ENCODE results near the gene ATP23.

The ATP23 gene, protein sequence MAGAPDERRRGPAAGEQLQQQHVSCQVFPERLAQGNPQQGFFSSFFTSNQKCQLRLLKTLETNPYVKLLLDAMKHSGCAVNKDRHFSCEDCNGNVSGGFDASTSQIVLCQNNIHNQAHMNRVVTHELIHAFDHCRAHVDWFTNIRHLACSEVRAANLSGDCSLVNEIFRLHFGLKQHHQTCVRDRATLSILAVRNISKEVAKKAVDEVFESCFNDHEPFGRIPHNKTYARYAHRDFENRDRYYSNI

DNA sequence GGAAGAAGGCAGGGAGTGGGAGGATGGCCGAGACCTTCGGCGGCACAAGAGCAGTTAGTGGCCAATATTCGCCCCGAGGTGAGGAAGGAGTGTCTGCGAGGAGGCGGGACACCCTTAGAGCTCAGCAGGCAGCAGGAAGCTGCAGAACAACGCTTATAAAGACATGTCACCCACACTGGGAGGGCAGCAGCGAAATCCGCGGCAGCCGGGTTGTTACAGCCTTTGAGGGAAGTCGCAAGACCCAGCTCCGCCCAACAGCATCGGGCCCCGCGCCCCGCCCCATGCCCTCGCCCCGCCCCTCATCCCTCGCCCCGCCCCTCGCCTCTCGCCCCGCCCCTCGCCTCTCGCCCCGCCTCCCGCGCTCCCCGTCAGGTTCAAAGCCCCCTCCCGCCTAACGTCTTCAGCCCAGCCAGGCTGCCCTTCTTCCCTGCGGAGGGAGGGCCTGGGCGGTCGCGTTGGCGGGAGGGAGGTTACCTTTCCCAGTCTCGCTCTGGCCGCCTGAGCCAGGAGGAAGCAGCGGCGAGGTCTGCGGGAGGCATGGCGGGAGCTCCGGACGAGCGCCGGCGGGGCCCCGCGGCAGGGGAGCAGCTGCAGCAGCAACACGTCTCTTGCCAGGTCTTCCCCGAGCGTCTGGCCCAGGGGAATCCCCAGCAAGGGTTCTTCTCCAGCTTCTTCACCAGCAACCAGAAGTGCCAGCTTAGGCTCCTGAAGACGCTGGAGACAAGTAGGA is at the start of gene ATP23:
Gene ATP23 (plus strand): TSS at position 403 of the 730 bp plus-strand sequence. CDS start 135 bp downstream, at position 538.
- DNase-seq: peak; percentile 85 to 87

DNA sequence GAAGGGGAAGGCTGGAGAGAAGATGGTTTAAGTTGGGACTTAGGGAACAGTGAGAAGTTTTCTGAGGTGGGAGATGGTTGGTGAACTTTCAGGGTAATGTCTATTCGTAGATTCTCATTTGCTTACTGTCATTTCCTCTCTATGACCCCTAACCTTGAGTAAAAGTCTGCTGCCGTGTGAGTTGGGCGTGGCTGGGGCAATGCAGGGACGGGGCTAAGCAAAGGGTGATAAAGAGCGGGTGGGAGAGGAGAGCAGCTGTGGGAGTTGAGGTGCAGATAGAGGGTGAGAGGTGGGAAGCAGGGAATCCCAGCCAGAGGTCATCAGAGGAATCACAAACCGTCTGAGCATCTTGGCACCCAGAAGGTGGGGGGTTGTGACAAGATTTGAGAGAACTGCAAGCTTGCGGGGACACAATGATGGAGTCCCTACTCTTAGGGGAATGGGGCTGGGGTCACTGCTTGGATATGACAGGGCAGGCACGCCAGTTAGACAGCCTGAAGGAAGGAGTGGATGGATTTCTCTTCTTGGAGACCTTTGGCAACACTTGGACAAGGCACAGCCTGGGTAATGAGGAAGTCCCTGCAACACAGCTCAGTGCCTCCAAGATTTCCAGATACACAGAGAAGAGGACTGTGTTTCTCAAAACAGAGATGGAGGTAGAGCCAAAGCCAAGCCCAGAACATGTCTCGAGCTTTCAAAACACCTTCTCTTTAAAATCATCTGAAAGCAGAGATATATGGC is 49.0 kb upstream of the ATP23 start:
- DNase-seq: no peak

DNA sequence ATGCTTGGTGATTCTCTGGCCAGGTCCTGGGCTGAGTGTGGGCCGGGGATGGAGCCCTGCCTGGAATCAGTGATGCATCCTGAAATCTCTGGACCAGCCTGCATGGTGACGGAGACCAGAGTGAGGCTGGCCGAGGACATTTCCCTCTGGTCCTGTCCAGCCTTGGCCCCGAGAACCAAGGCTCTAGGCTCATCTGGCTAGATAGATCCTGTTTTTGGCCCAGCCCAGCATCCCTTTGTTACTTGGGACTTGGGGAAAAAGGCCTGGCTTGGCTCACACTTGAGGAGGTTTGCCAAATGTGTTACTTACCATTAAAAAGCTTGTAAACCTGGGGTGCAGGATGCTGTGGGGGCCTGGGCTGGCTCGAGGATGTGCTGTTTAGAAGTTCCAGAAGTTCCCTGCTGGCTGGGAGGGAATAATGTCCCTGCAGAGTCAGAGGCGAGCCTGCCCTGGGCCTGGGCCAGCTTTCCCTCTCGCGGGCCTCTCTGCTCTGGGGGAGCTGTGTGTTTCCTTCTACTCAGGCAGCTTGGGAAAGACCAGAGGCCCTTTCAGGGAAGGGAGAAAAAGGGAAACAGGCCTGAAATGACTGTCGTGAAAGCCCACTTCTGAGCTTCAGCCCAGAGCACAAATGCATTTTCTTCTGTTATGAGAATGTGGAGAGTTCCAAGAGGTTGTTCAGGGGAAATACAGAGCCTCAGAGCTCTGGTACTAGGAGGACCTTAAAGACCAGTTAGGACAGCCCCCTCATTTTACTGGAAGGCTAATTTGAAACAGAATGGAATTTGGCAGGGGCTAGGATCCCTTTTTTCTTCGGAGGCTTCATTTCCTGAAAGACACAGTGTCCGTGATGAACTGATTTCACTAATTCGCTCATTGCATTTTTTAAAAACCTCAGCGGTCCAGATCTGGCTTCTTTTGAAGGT is 47.7 kb upstream of the ATP23 start:
- DNase-seq: peak; percentile 79 to 90

DNA sequence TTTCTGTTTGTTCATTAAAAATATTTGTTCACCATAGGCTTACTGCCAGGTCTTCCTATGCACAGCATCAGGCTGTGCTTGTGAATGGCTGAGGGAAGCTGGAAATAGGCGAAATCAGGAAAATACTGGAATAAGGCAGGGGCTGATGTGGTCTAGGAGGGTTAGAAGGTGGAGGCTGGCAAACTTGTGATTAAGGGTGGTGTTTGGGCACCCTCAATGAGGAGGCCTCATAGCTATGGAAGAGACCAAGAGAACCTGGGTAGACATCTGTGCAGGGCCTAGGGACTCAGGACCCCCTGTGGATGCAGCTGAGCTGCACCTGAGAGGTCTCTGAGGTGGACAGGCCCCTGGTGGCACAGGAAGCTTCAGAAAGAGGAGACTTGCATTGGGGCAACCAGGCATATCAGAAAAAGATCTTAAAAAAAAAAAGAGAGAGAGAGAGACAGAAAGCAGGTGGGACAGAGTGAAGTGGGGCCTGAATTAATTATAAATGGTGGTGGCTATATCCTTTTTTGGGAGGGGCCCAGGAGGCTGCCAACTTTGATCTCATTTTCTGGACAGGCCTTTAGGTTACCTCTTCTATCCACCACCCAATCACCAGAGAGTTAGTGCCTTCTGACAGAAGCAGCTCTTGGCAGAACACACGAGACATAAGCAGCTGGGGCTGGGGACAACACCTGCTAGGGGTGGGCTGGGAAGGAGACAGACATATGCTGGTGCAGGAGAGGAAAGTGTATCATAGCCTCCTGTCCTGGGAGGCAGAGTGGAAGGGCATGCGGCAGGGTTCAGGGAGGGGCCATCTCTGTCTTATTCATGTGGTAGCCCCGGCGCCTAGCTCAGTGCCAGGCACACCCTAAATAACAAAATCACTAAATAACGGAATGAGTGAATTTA is 46.7 kb upstream of the ATP23 start:
- no peak for DNase-seq

DNA sequence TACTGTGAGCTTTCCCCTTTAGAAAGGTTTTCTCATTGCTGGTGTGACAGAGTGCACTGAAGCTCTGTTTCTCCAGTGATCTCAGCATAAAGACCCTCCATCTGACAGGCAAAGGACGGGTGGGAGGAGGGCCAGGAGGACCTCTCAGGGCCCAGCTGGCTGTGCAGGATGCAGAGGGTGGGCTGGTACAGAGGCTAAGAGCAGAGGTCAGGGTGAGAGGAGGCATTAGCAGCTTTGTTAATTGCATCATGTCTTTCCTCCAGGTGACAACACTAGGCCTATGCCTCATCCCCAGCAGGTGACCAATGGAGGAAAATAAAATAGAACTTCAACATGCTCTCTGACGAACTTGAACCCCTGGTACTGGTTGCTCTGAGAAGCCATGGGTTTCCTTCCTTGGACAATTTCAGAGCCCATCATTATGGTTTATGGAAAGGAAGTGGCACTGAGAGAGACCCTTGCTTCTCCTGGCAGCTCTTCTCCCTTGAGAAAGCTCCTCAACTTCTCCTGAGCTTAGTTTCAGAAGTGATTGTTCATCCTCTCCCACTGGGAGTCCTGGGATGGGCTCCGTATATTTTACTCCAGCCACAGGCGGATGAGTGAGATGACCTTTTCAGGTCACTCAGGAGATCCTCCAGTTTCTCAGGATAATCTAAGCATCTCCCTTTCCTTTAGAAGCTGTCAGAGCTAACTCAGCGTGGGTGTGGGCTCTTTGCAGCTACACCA is 45.8 kb upstream of the ATP23 start:
- no peak for DNase-seq

DNA sequence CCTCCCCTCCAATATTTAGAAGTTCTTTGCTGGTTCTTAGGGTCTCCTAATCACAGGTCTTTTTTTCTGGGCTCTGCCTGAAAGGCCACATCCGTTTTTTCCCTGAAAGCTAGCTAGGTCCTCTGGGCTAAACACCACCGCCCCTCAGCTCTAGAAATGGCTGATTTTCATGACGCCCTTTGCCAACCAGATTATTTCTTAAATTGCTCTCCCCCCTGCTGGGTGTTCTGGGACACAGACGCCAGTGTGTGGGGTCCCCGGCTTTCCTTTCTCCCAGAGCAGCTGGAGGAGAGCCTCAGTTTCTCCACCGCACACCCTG is 45.3 kb upstream of the ATP23 start:
- DNase-seq: peak in 1 of 2 donors; percentile 26

DNA sequence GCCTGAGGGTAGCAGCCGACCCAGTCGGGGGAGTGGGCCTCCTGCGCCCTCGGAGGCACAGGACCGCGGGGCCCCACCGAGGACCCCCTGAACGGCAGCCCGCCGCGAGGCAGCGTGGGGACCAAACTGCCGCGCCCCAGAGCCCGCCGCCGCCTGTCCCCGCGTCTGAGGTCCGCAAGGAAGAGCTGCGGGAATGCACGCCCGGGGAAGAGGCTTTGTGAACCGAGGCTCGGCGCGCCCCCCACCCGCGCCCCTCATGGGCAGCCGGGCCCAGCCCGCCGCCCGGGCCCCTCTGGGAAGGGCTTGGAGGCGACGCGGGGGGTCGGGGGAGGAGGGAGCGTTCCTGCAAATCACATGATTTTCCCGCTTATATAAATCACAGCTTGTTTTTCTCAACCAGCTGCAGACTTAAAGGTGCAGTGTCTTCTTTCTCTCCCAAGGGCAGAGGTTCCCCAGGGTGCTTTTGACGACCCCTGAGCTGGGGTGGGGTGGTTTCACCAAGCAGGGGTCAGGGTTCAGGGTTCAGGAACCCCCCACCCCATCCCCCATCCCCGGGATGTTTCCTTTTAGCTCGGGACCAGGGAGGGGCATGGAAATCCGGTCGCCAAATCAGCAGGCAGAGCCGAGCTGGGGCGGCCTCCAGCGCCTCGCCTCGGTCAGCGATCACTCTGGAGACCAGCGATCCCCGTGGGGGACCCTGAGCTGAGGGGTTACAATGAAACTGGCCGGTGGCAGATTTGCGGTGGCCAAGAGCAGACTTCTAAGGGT is 44.7 kb upstream of the ATP23 start:
- DNase-seq: peak; percentile 68 to 77

DNA sequence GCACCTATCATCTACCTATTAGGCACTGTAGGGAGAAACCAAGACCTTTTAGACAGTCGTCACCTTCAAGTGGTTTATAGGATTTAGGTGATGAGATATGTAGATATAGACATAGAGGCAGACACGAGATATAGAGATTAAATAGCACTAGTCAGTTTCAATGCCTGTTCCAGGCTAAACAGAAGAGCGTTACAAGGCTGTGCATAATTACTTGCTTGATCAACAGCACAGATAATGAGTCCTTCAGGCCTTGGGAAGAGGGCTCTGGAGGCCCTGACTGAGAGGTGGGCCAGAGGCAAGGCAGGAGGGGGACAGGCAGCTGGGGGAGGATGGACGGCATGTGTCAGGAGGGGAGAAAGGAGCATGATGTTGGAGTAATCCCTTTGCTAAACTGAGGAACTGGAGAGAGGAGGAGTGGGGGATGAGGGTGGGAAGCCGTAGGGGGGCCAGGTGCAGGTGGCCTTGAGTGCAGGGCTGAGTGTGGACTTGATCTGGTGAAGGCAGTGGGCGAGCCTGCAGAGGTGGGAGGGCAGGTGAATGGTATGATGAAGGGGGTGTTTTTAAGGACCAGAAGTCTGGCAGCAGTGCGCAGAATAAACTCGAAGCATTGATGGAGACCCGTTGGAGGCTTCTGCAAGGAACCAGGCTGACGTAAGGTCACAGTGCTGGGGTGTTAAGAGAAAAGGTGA is 43.9 kb upstream of the ATP23 start:
- DNase-seq: no peak

DNA sequence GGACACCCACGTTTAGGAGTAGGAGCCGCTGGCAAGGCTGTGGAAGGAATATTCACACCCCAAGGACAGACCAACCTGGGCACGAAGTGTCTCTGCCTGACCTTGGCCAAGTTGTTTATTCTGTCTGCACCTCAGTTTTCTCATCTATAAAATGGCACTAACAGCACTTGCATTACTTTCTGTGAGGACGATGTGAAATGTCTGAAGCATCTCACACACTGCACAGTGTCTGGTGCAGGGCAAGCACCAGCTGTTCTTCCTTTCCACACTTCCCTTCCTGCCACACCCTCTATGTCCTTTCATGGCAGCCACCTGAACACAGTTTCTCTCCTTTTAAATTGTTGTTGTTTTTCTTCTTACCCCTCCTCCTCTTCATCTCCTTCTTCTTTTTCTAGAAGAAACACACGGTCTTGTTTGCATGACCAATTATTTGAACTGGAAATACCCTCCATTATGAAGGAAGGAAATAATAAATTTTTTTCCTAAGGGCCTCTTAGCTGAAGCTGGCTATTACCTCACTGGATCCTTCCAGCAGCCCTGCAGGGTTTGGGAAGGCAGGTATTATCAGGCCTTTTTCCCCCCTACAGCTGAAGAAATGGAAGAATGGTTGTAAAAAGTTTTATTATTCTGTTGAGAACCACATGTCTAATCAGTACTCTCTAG is 42.9 kb upstream of the ATP23 start:
- no peak for DNase-seq

DNA sequence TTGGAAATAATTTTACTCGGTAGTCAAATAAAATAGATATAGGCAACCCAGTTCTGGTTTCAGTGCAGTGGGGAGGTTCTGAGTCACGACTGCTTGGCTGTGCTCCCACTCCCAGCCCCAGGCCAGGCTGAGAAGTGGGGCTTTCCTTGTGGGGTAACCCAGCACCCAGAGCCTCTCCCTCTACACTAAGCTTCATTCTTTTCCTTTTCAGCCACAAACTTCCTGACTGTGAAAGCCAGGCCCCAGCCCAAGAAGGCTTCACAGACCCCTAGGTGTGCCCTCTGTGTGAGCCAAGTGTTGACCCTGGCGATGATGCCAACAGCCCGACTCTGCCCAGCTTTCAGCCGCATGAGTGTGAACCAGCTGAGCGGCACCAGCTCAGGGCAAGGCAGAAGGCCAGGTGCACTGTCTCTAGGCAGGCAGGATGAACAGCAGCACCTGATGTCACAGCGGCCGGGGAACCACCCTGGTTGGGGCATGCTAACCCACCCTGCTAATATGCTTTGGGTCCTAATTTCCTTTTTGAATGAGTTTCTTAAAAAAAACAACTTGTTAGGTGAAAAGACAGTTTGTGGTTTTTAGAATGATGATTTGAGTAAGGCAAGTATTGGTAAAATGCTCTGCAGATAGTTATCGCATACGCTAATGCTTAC is 42.2 kb upstream of the ATP23 start:
- no peak for DNase-seq

DNA sequence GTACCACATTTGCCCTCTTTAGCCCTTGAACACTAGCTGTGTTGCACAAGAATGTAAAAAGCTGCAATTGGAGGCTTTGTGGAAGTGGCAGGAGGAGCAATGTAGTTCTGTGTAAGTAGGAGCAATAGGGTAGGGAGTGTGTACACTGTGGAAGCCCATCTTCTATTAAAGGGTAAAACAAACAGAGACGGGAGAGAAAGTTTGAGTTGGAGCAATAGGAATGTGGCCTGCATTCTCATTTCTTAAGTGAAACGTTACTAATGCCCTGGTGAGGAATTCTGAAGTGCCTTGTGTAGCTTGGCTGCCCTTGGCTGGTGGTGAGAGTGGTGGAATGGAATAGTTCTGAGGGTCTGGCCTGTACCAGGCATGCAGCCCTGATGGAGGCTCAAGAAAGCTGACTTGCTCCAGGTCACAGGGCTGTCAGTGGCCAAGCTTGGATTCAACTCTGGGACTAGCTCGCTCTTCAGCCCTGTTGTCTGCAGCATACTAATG is 38.8 kb upstream of the ATP23 start:
- DNase-seq: no peak

DNA sequence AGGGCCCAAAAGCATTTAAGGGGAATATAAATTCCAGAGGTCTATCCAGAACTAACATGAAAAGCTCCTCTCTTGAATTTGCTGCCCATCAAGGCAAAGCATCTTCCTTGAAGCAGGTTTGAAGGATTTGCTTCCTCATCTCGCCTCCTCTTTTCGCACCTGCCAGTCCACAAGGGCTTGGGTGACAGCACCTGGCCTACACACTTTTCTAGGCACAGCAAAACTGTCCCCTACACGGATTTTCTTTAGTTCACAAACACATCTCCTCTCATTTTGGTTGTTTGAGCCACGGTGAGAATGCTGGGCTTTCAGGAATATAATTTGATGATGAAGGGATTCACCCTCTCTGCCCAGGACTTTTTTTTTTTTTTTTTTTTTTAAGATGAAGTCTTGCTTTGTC is 36.9 kb upstream of the ATP23 start:
- no peak for DNase-seq

DNA sequence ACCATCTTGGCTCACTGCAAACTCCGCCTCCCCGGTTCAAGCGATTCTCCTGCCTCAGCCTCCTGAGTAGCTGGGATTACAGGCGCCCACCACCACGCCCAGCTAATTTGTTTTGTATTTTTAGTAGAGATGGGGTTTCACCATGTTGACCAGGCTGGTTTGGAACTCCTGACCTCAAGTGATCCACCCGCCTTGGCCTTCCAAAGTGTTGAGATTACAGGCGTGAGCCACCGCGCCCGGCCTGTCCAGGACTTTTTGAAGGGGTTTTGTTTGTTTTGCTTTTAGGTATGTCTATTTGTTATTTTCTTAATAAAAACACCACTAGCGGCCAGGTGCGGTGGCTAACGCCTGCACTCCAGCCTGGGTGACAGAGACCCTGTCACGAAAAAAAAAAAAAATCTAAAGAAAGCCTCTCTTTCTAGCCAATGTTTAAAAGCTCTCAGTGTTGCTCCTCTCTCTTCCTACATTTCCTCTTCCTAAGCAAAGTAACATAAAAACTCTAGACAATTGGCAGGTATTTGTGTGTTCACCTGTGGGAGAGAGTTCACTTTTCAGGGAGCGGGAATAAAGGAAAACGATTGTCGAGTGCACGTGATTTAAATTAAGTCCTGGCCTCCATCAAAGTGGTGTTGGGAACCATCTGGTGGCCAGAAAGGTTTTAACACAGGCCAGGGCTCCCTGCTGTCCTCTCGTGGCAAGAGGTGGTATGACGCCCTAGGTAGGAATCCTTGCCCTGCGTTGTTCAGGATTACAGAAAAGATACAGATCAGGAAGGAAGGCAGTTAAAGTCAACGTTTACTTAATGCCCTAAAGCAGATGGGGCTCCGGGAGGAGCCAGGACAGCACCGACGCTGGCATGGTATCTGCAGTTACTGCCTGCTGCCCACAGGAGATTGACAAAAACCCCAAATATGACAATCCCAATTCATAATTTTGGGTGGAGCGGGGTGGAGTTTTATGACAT is 36.2 kb upstream of the ATP23 start:
- peak; percentile 66 to 86 for DNase-seq

DNA sequence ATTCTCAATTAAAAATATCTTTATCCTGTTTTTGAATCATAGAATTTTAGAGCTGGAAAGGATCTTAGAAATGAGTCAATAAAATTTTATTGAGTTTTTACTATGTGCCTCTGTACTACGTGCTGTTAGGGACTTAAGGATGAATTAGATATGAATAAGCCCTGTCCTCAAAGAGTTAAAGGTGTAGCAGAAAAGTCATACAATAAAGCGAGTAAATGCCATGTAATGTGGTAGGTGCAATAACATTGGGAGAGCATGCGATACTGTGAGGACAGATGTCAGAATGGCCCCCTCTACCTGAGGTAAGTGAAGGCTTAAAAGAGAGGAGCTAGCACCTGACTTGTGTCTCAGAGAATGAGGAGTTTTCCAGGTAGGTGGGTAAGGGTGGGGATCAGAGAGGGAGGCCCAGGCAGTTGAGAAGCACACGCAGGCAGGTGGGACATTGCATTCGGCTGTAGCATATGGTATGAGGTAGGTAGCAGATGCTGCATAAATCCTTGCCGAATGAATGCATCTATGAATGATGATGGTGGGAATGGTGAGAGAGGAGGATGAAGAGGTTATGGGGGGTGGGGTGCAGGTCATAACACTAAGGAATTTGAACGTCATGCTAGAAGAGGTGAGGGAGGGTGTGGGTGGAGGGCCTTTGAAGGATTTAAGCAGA is 35.4 kb upstream of the ATP23 start:
- DNase-seq: no peak

DNA sequence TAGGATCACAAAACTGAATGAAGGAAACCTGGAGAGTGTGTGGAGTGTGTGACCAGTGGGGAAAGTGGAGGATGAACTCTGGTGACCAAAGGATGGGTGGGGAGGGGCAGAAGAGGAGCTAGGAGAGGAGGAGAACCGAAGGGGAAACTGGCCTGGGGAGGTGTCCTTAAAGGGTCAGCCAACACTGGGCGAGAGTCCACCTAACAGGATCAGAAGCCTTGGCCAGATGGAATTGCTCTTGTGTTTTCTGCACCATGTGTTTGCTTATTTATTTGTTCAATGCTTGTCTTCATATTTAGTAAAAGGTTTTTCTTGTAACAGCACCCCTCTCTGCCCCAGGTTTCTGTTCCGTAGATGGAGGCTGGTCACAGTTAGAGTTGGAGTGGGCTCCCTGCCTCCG is 34.5 kb upstream of the ATP23 start:
- no peak for DNase-seq

DNA sequence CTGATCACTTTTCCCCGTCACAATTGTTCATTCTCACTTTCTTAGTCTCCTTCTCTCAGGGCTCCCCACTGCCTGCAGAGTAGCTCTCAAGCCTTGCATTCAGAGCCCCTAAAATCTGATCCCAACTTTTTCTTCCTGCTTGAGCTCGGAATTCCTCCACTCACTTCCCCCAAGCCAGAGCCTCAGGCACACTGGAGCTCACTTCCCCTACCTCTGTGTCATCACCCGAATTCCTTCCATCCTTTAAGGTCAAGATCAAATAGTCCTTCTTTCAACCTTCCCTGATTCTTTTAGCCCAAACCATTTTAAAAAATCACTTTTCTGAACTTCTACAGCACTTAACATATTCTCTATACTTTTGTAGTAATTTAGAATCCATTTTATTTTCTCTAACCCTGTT is 34.1 kb upstream of the ATP23 start:
- no peak for DNase-seq

DNA sequence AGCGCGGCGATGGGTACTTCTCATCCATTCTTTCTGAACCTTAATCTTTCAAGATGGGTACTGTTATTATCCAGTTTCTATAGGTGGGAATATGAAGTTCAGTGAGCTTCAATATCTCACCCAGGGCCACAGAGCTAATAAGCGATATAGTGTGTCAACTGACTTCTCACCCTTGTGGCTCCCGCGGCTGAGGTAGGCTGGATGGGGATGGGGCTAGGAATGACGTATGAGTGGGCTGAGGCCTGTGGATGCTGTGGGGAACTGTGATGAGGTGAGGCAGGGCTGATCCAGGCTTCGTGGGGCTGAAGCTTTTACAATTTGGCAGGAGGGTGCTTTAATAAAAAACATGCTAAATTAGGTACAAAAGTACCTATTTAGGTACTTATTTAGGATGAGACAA is 32.9 kb upstream of the ATP23 start:
- DNase-seq: no peak
